GM12873 (cell line): ENCODE measurements around the gene GSK3B.

Source experiments
- CTCF ChIP-seq: IDR thresholded peaks from 2 replicates; pipeline ENCODE4 v1.5.1; 2012; ENCODE audit warnings: low read depth, mild to moderate bottlenecking, moderate library complexity, low read length, control low read depth; ENCODE audit not compliant: insufficient read depth; ENCODE audit errors: missing control alignments

The GSK3B gene

GRCh38 chr3:120057029-120057428 is 37.2 kb downstream of the GSK3B start:
- TF ChIP-seq CTCF: no peak

- no peak for TF ChIP-seq CTCF
These were observed 41.6 kb downstream of the GSK3B start for GRCh38 chr3:120052677-120053076.

- TF ChIP-seq CTCF: no peak
These were observed 42.0 kb downstream of the GSK3B start for GRCh38 chr3:120052225-120052624.

GRCh38 chr3:120049881-120050539 is 44.2 kb downstream of the GSK3B start:
- no peak for TF ChIP-seq CTCF

GRCh38 chr3:120049072-120049471 is 45.2 kb downstream of the GSK3B start:
- TF ChIP-seq CTCF: no peak

- no peak for TF ChIP-seq CTCF
These were observed 45.7 kb downstream of the GSK3B start for GRCh38 chr3:120048355-120049041.

GRCh38 chr3:120047686-120048085 is 46.6 kb downstream of the GSK3B start:
- TF ChIP-seq CTCF: no peak
